PC-9 (cell line): ENCODE results near the gene ELOA. TPM values are rescaled to one million over a fixed set of nuclear protein-coding genes. Genes with fewer than 3 reads are reported as not detected.
"Not testable (repeated sequence)": the region's sequence is repeated elsewhere in the genome, so short reads cannot be mapped to it uniquely, and the experiment has no call there.

Experiments used
- BruUV-seq: library from RNA; stranded (reverse); fragments of 400-500 nt; replicated peaks from 2 replicates; lab custom pipeline; 2021; lab: Mats Ljungman, UMichigan
- CTCF ChIA-PET: fragments of 300-600 bp; sonication (Branson Sonifier 250); formaldehyde crosslinking; loops from one replicate; lab custom pipeline; 2022; ENCODE audit warnings: antibody characterized with exemption; lab: Charles Lee
- POLR2A ChIA-PET: fragments of 300-600 bp; sonication (Branson Sonifier 250); formaldehyde crosslinking; loops from one replicate; lab custom pipeline; 2022; ENCODE audit warnings: antibody characterized with exemption; ENCODE audit not compliant: unreplicated experiment; lab: Charles Lee
- DNase-seq, 2 experiments: peaks; one replicate each; pipeline versions ENCODE4 v3.0.0 to v3.0.0-alpha.2; 2015 to 2022; ENCODE audit warnings: mixed read lengths in 1 of 2
- H2AFZ ChIP-seq: fragments of 200-600 bp; sonication (generic); 2 replicates; pipeline ENCODE4 v1.8.1; 2017; ENCODE audit warnings: antibody characterized with exemption
- H3F3A ChIP-seq: fragments of 200-600 bp; sonication (generic); 2 replicates; pipeline ENCODE4 v1.8.1; 2017; ENCODE audit warnings: antibody characterized with exemption, mild to moderate bottlenecking, low read depth; ENCODE audit not compliant: insufficient read depth
- H3K27ac ChIP-seq: fragments of 200-600 bp; sonication (generic); 2 replicates; pipeline ENCODE4 v1.6.1; 2016; ENCODE audit warnings: mixed run types
- H3K27me3 ChIP-seq: fragments of 200-600 bp; sonication (generic); 2 replicates; pipeline ENCODE4 v1.6.1; 2016; ENCODE audit warnings: low read depth, mixed run types; ENCODE audit not compliant: insufficient read depth
- H3K36me3 ChIP-seq: fragments of 200-600 bp; sonication (generic); 2 replicates; pipeline ENCODE4 v1.6.1; 2016; ENCODE audit warnings: low read depth, mixed run types
- H3K4me1 ChIP-seq: fragments of 200-600 bp; sonication (generic); replicated peaks from 2 replicates; pipeline ENCODE4 v1.6.1; 2016; ENCODE audit warnings: mixed run types; ENCODE audit not compliant: insufficient read depth
- H3K4me2 ChIP-seq: fragments of 200-600 bp; sonication (generic); 2 replicates; pipeline ENCODE4 v1.6.1; 2017; ENCODE audit warnings: mixed run types
- H3K4me3 ChIP-seq: fragments of 200-600 bp; sonication (generic); 2 replicates; pipeline ENCODE4 v1.6.1; 2016; ENCODE audit warnings: mixed run types
- H3K79me2 ChIP-seq: fragments of 200-600 bp; sonication (generic); 2 replicates; pipeline ENCODE4 v1.6.1; 2017; ENCODE audit warnings: low read depth, mixed run types
- H3K9me2 ChIP-seq: fragments of 200-600 bp; sonication (generic); 2 replicates; pipeline ENCODE4 v1.8.1; 2017; ENCODE audit warnings: mild to moderate bottlenecking; ENCODE audit not compliant: insufficient read depth
- H3K9me3 ChIP-seq: fragments of 200-600 bp; sonication (generic); 2 replicates; pipeline ENCODE4 v1.8.1; 2016; ENCODE audit warnings: low read depth; ENCODE audit not compliant: insufficient read depth
- H4K20me1 ChIP-seq: fragments of 200-600 bp; sonication (generic); 2 replicates; pipeline ENCODE4 v1.8.1; 2017; ENCODE audit not compliant: insufficient read depth
- EZH2 ChIP-seq: fragments of 200-600 bp; sonication (generic); IDR thresholded peaks from 2 replicates; pipeline ENCODE4 v1.8.0; 2017; ENCODE audit warnings: antibody characterized with exemption, low read depth
- intact Hi-C: fragments of 100-400 bp; cut with micrococcal nuclease; formaldehyde crosslinking; loops from one replicate; pipeline ENCODE4 v1.10.0; 2022; ENCODE audit not compliant: unreplicated experiment
- total RNA-seq: library from RNA; stranded (reverse); gene quantifications from 2 replicates; pipeline ENCODE4 v1.2.3, GENCODE V29; 2021
- TF ChIP-seq, protein P1 (sequence below): fragments of 200-600 bp; sonication (generic); conservative IDR thresholded peaks from 2 replicates; pipeline ENCODE4 v1.6.1; 2017; ENCODE audit warnings: mixed run types, antibody characterized with exemption, mild to moderate bottlenecking, moderate library complexity

Gene ELOA
- total RNA-seq, 1 experiment from 2014 or later, result 26.2 TPM

DNA sequence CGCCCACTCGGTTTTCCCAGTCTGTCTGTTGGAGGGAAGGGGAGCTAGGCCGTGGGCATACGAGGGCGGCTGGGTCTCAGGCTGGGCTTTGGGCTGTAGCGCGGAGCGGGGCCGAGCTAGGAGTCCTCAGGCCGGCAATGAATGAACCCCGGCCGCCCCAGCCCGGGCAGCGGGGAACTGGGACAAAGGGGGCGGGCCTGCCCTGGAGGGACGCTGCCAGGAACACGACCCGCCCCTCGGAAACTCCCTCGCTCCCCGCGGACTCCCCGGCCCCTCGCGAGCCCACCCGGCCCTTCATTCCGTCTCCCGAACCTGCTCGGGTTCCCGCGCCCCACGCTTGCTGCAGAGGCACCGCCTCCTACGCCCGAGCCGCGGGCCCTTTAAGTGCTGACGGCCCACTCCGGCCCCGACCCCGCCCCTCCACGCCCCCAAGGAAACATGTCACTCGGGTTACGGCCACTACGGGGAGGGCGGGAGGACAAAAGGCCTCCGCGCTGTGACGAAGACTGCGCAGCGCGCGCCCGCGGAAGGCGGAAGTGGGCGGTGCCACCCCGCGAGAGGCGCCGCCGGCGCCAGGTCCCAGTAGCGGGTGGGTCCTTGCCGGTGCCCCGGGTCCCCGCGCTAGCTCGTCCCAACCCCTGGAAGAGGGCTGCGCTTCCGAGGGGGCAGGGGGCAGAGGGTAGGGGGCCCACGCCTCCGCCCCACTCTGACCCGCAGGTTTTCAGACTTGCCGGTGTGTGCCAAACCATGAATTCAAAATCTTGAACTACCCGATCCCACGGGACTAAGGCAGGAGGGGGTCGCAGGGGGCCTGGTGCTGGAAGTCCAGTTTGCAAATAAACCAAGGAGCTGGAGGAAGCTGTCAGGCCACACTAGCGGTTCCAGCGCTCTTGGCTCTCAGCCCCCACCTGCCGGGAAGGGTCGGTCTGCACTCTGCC lies 57.4 kb downstream of the ELOA start, which contains the start of gene GALE:
TSS of gene GALE (minus strand) at position 355 of the 938 bp plus-strand sequence. CDS start 1,747 bp downstream, outside the sequence.
- Histone ChIP-seq H3K4me2 (peak within 1 kb of the TSS; percentile 82), H3K4me1 (peaks cover 14% of the 10 kb centered on the region), H2AFZ (peak within 1 kb of the TSS; percentile 86; the same call in 1 of the 2 replicates), H3K4me3 (peak within 1 kb of the TSS; percentile 72), H3K9me2 (no peaks in the 10 kb centered on the region), H3K79me2 (no peaks in the 10 kb centered on the region), H3F3A (peaks cover 10% of the 10 kb centered on the region; the same call in 1 of the 2 replicates), H3K27ac (peak within 1 kb of the TSS; percentile 85), H3K36me3 (no peaks in the 10 kb centered on the region), H3K27me3 (no peaks in the 10 kb centered on the region), H3K9me3 (no peaks in the 10 kb centered on the region), H4K20me1 (no peaks in the 10 kb centered on the region)
- ChIA-PET POLR2A (interaction anchor here (0.5 to 0.6 kb wide), 3 partner anchors 24 to 351 kb away, joined by 3 to 4 read pairs (median 3); no protein-coding TSS in a partner anchor), CTCF (interaction anchor here (0.8 to 1.1 kb wide), 3 partner anchors 9 to 116 kb away, joined by 3 to 5 read pairs (median 4); no protein-coding TSS in a partner anchor)
- DNase-seq, result peak; percentile 76 to 93
- BruUV-seq, result no TSS peak
- intact Hi-C loops, result loop anchor here (2.0 kb wide), 2 partner anchors 22 to 68 kb away; partner anchors contain the start of genes FUCA1 and PITHD1
- no peak for TF ChIP-seq EZH2
- TF ChIP-seq, protein P1, sequence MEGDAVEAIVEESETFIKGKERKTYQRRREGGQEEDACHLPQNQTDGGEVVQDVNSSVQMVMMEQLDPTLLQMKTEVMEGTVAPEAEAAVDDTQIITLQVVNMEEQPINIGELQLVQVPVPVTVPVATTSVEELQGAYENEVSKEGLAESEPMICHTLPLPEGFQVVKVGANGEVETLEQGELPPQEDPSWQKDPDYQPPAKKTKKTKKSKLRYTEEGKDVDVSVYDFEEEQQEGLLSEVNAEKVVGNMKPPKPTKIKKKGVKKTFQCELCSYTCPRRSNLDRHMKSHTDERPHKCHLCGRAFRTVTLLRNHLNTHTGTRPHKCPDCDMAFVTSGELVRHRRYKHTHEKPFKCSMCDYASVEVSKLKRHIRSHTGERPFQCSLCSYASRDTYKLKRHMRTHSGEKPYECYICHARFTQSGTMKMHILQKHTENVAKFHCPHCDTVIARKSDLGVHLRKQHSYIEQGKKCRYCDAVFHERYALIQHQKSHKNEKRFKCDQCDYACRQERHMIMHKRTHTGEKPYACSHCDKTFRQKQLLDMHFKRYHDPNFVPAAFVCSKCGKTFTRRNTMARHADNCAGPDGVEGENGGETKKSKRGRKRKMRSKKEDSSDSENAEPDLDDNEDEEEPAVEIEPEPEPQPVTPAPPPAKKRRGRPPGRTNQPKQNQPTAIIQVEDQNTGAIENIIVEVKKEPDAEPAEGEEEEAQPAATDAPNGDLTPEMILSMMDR, result no peak

DNA sequence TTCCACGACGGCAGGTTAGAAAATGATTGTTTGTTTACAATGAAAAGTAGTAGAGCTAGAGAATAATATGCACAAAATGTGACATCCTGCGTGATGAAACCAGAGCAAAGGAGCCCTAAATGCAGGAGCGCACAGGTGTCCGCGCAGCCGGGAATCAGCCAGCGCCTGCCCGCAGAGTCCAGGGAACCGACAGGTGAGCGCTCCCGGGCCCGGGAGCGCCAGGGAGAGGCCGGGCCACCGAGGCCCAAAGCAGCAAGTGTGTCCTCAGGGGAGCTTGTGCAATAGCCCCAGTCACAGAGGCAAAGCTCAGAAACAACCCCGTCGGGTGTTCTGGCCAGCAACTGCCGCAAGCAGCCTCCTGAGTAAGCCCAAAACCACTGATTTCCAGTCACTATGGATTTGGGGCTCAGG lies 58.1 kb downstream of the ELOA start:
- ChIA-PET POLR2A (interaction anchor here (0.6 to 0.7 kb wide), 3 partner anchors 10 to 349 kb away, joined by 3 to 7 read pairs (median 3); no protein-coding TSS in a partner anchor), CTCF (interaction anchor here (0.6 to 1.1 kb wide), 5 partner anchors 10 to 222 kb away, joined by 3 to 6 read pairs (median 4); no protein-coding TSS in a partner anchor)
- Histone ChIP-seq H3K4me2 (peak overlapping the region; percentile 82), H3F3A (peaks cover 10% of the 10 kb centered on the region; the same call in 1 of the 2 replicates), H3K4me3 (peak overlapping the region; percentile 72), H3K79me2 (no peaks in the 10 kb centered on the region), H3K9me3 (no peaks in the 10 kb centered on the region), H3K27me3 (no peaks in the 10 kb centered on the region), H4K20me1 (no peaks in the 10 kb centered on the region), H2AFZ (peak overlapping the region; percentile 86; the same call in 1 of the 2 replicates), H3K27ac (peak overlapping the region; percentile 28; the same call in 1 of the 2 replicates), H3K4me1 (peaks cover 14% of the 10 kb centered on the region), H3K36me3 (no peaks in the 10 kb centered on the region), H3K9me2 (no peaks in the 10 kb centered on the region)
- no peak for TF ChIP-seq EZH2
- TF ChIP-seq, protein P1, result no peak
- BruUV-seq, result no TSS peak
- DNase-seq, result no peak
- intact Hi-C loops, result loop anchor here (2.0 kb wide), 2 partner anchors 23 to 67 kb away; partner anchors contain the start of genes FUCA1 and PITHD1

DNA sequence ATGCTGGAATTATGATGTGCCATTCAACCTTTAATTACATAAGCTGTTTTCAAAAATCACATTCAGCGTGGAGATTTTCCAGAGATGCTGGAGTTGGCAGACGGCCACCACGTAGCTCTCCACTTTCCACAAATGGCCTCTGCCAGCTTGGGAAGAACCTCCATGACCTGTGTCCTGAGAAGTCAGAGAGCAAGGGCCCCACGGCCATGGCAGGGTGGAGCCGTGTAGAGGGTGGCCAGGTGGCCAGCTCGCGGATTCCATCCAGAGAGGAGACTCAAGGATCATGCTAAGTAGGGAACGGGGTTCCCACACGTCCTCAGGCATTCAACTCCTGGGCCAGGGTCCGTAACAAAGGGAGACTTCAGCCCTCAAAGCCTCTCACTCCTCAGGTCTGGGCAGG lies 58.6 kb downstream of the ELOA start:
- Histone ChIP-seq H3K27ac (no peak overlapping the region), H3K4me1 (peaks cover 14% of the 10 kb centered on the region), H3K36me3 (no peaks in the 10 kb centered on the region), H4K20me1 (no peaks in the 10 kb centered on the region), H2AFZ (no peak overlapping the region), H3K9me3 (no peaks in the 10 kb centered on the region), H3K9me2 (no peaks in the 10 kb centered on the region), H3K4me2 (peak overlapping the region; percentile 82), H3K27me3 (no peaks in the 10 kb centered on the region), H3F3A (peaks cover 10% of the 10 kb centered on the region; the same call in 1 of the 2 replicates), H3K79me2 (no peaks in the 10 kb centered on the region), H3K4me3 (peak overlapping the region; percentile 72; the same call in 1 of the 2 replicates)
- BruUV-seq, result no TSS peak
- CTCF ChIA-PET, result interaction anchor here (0.5 to 1.2 kb wide), 7 partner anchors 9 to 221 kb away, joined by 3 to 6 read pairs (median 4); no protein-coding TSS in a partner anchor
- TF ChIP-seq, protein P1, result no peak
- no peak for TF ChIP-seq EZH2
- DNase-seq, result no peak
- POLR2A ChIA-PET, result interaction anchor here (0.6 to 0.7 kb wide), 4 partner anchors 11 to 349 kb away, joined by 3 to 7 read pairs (median 4); no protein-coding TSS in a partner anchor
- intact Hi-C loops, result loop anchor here (2.0 kb wide), 2 partner anchors 23 to 67 kb away; partner anchors contain the start of genes FUCA1 and PITHD1

DNA sequence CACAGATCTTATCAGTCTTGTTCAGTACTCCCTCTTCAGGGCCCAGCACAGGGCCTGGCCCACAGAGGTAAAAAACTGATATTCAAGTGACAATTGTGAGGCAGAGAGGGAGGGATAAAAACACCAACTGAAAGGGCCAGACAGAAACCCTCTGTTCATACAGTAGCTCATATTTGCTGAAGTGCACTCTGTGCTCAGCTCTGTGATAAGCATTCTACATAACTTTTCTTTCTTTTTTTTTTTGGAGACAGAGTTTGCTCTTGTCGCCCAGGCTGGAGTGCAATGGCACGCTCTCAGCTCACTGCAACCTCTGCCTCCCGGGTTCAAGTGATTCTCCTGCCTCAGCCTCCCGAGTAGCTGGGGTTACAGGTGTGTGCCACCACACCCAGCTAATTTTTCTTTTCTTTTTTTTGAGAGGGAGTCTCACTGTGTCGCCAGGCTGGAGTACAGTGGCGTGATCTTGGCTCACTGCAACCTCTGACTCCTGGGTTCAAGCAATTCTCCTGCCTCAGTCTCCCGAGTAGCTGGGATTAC lies 59.6 kb downstream of the ELOA start:
- POLR2A ChIA-PET, result interaction anchor here (0.5 to 0.6 kb wide), 2 partner anchors 23 to 142 kb away, joined by 3 to 4 read pairs; no protein-coding TSS in a partner anchor

More for the DNA sequence above, 59.6 kb downstream of the ELOA start:
- H3K79me2 ChIP-seq, H3K27ac ChIP-seq, BruUV-seq, H3K36me3 ChIP-seq, DNase-seq, H3K4me3 ChIP-seq, H3K4me2 ChIP-seq, H2AFZ ChIP-seq, H3K9me2 ChIP-seq, H4K20me1 ChIP-seq, intact Hi-C loops, H3K9me3 ChIP-seq, H3K27me3 ChIP-seq: not testable (repeated sequence)
- Histone ChIP-seq H3F3A (peaks cover 10% of the 10 kb centered on the region; the same call in 1 of the 2 replicates), H3K4me1 (peaks cover 14% of the 10 kb centered on the region)
- CTCF ChIA-PET, result interaction anchor here (1.2 kb wide), 1 partner anchor 8 kb away, joined by 4 read pairs; no protein-coding TSS in a partner anchor
